ENCODE data around the gene GDPD3. TPM values are rescaled to one million over a fixed set of nuclear protein-coding genes. Genes with fewer than 3 reads are reported as not detected.

GDPD3 gene
- total RNA-seq, 1 donor from 2014 or later: 19.7 TPM

- Mint-ChIP-seq H3K36me3 (no peaks in the 10 kb centered on the region), H3K4me3 (no peak overlapping the region), H3K27me3 (no peaks in the 10 kb centered on the region), H3K4me1 (ENCODE audit: unreplicated experiment) (no peaks in the 10 kb centered on the region), H3K27ac (no peak overlapping the region), H3K9me3 (no peaks in the 10 kb centered on the region)
- no peak for TF ChIP-seq CTCF (conservative IDR thresholded peaks at IDR 0.05)
- DNase-seq (ENCODE audit: extremely low spot score, unreplicated experiment): no peak
Measured at GRCh38 chr16:30143347-30143702, 30.0 kb upstream of the GDPD3 start.

DNA sequence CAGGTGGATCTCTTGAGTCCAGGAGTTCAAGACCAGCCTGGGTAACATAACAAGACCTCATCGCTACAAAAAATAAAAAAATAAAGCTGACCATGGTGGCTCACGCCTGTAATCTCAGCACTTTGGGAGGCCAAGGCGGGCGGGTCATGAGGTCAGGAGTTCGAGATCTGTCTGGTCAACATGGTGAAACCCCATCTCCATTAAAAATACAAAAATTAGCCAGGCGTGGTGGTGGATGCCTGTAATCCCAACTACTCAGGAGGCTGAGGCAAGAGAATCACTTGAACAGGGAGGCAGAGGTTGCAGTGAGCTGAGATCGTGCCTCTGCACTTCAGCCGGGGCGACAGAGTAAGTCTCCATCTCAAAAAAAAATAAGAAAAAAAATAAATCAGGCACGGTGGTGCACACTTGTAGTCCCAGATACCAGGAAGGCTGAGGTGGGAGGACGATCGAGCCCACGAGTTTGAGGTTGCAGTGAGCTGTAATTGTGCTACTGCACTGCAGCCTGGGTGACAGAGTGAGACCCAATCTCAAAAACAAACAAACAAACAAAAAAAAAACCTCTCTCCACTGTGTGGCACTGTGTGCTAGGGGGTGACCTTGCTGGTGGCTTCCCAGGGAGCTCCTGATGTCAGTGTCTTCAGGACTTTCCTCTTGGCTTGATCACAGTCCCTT lies 29.5 kb upstream of the GDPD3 start:
- H3K9me3 Mint-ChIP-seq: no peaks in the 10 kb centered on the region
- H3K4me1 Mint-ChIP-seq (ENCODE audit: unreplicated experiment): no peaks in the 10 kb centered on the region
- H3K4me3 Mint-ChIP-seq: no peak overlapping the region
- TF ChIP-seq CTCF (conservative IDR thresholded peaks at IDR 0.05): no peak
- no peak overlapping the region for H3K27ac Mint-ChIP-seq
- H3K27me3 Mint-ChIP-seq: no peaks in the 10 kb centered on the region
- DNase-seq (ENCODE audit: extremely low spot score, unreplicated experiment): no peak
- no peaks in the 10 kb centered on the region for H3K36me3 Mint-ChIP-seq

- no peak for DNase-seq (ENCODE audit: extremely low spot score, unreplicated experiment)
- Mint-ChIP-seq H3K27me3 (no peaks in the 10 kb centered on the region), H3K27ac (no peak overlapping the region), H3K36me3 (no peaks in the 10 kb centered on the region), H3K4me3 (no peak overlapping the region), H3K4me1 (ENCODE audit: unreplicated experiment) (no peaks in the 10 kb centered on the region), H3K9me3 (no peaks in the 10 kb centered on the region)
- TF ChIP-seq CTCF (conservative IDR thresholded peaks at IDR 0.05): no peak
Measured at GRCh38 chr16:30141750-30142149, 28.4 kb upstream of the GDPD3 start.

DNA sequence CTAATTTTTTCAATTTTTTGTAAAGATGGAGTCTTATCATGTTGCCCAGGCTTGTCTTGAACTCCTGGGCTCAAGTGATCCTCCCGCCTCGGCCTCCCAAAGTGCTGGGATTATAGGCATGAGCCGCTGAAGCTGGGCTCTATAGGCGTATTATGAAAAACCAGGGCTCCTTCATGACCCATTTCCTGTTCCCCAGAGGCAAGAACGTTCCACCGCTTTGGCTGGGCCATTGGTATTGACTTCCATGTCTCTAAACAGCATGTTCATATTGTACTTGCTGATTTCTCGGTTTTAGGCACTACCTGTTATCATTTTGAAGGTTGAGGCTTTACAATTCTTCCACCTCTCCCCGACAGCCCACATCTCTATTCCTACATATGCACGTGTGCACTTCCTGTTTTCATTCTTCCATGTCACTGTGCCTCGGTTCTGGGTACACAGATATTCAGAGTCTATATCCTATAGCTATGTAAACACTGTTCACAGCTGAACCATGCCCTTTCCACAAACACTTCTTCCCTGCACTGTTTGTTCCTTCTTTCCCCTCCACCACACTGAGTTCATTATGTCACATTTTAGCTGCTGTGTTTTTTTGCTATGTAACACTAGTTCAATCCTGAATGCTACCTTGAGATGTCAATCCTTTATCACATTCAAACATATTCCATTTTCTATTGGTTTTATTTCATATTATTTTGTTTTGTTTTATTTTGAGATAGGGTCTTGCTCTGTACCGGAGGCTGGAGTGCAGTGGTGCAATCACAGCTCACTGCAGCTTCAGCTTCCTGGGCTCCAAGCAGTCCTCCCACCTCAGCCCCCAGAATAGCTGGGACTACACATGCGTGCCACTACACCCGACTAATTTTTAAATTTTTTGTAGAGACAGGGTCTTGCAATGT lies 26.5 kb upstream of the GDPD3 start:
- Mint-ChIP-seq H3K4me3 (no peak overlapping the region), H3K27ac (peak overlapping the region; percentile 7), H3K9me3 (no peaks in the 10 kb centered on the region), H3K36me3 (no peaks in the 10 kb centered on the region), H3K27me3 (no peaks in the 10 kb centered on the region), H3K4me1 (ENCODE audit: unreplicated experiment) (no peaks in the 10 kb centered on the region)
- DNase-seq (ENCODE audit: extremely low spot score, unreplicated experiment): no peak
- TF ChIP-seq CTCF (conservative IDR thresholded peaks at IDR 0.05): no peak

- Mint-ChIP-seq H3K36me3 (no peaks in the 10 kb centered on the region), H3K4me3 (no peak overlapping the region), H3K27ac (no peak overlapping the region), H3K9me3 (no peaks in the 10 kb centered on the region), H3K4me1 (ENCODE audit: unreplicated experiment) (no peaks in the 10 kb centered on the region), H3K27me3 (no peaks in the 10 kb centered on the region)
- no peak for TF ChIP-seq CTCF (conservative IDR thresholded peaks at IDR 0.05)
- DNase-seq (ENCODE audit: extremely low spot score, unreplicated experiment): no peak
Measured at GRCh38 chr16:30137897-30138296, 24.6 kb upstream of the GDPD3 start.
